ENCODE results near the gene SLC16A12. TPM values are rescaled to one million over a fixed set of nuclear protein-coding genes. Genes with fewer than 3 reads are reported as not detected.
"Not testable (repeated sequence)": the region's sequence is repeated elsewhere in the genome, so short reads cannot be mapped to it uniquely, and the experiment has no call there.

SLC16A12 gene
- total and polyA plus RNA-seq, 12 donors, result 1.8 to 3.6 (median 2.7) TPM

GRCh38 chr10:89409282-89409681 lies 126.1 kb downstream of the SLC16A12 start:
- ATAC-seq; H3K4me3 ChIP-seq; H3K27ac ChIP-seq; DNase-seq; H3K27me3 ChIP-seq; intact Hi-C loops (cut with DNase I): not testable (repeated sequence)
- Histone ChIP-seq H3K36me3 (peaks cover 0 to 19% (median 6%) of the 10 kb centered on the region in 9 donors), H3K4me1 (peaks cover 0 to 27% (median 9%) of the 10 kb centered on the region in 9 donors), H3K9me3 (peaks cover 0 to 16% (median 0%) of the 10 kb centered on the region in 11 donors)
- WGBS, 2 donors, result 92 to 96% methylated on average over 5 of the region's 5 CpGs

DNA sequence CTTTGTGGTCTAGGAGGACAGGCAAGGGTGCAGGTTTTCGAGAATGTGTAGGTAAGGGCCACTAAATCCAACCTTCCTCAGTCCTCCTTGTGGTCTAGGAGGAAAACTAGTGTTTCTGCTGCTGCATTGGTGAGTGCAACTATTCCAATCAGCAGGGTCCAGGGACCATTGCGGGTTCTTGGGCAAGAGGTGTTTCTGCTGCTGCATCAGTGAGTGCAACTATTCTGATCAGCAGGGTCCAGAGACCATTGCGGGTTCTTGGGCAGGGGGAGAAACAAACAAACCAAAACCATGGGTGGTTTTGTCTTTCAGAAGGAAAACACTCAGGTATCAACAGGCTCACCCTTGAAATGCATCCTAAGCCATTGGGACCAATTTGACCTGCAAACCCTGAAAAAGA lies 127.6 kb downstream of the SLC16A12 start:
- 99% methylated on average over 3 of the region's 3 CpGs for WGBS, 2 donors

GRCh38 chr10:89406178-89406577 lies 129.2 kb downstream of the SLC16A12 start:
- H3K4me3 ChIP-seq; H3K27ac ChIP-seq; intact Hi-C loops (cut with DNase I); ATAC-seq; H3K27me3 ChIP-seq; DNase-seq: not testable (repeated sequence)
- 97 to 99% methylated on average over 9 of the region's 9 CpGs for WGBS, 2 donors
- Histone ChIP-seq H3K36me3 (peaks cover 0 to 50% (median 19%) of the 10 kb centered on the region in 9 donors), H3K4me1 (peaks cover 0 to 12% (median 0%) of the 10 kb centered on the region in 9 donors), H3K9me3 (peaks cover 0 to 11% (median 0%) of the 10 kb centered on the region in 11 donors)

More for the DNA sequence above, 127.6 kb downstream of the SLC16A12 start:
- intact Hi-C loops (cut with DNase I); H3K27ac ChIP-seq; DNase-seq; H3K27me3 ChIP-seq; H3K4me3 ChIP-seq; ATAC-seq: not testable (repeated sequence)
- H3K36me3 ChIP-seq, result peaks cover 0 to 34% (median 11%) of the 10 kb centered on the region in 9 donors
- H3K9me3 ChIP-seq, result peaks cover 0 to 16% (median 0%) of the 10 kb centered on the region in 11 donors
- peaks cover 0 to 14% (median 0%) of the 10 kb centered on the region in 9 donors for H3K4me1 ChIP-seq

- no peak for TF ChIP-seq CTCF (IDR thresholded peaks at IDR 0.05)
- H3K4me1 ChIP-seq, result peaks cover 0 to 17% (median 0%) of the 10 kb centered on the region in 9 donors
- DNase-seq (no peak), ATAC-seq (peak in 1 of 8 donors; percentile 47)
- H3K4me3 ChIP-seq, result no peak overlapping the region
- intact Hi-C loops (cut with DNase I), result no loop called here
- no peaks in the 10 kb centered on the region for H3K27me3 ChIP-seq
- no peak overlapping the region for H3K27ac ChIP-seq
- peaks cover 0 to 57% (median 19%) of the 10 kb centered on the region in 9 donors for H3K36me3 ChIP-seq
- 91 to 93% methylated on average over 11 of the region's 11 CpGs for WGBS, 2 donors
- H3K9me3 ChIP-seq, result peaks cover 0 to 11% (median 0%) of the 10 kb centered on the region in 11 donors
Measured at GRCh38 chr10:89404104-89405047, 131.0 kb downstream of the SLC16A12 start.

GRCh38 chr10:89403043-89403442 lies 132.4 kb downstream of the SLC16A12 start:
- peaks cover 0 to 28% (median 5%) of the 10 kb centered on the region in 9 donors for H3K4me1 ChIP-seq
- DNase-seq (no peak), ATAC-seq (no peak)
- 88 to 93% methylated on average over 2 of the region's 2 CpGs for WGBS, 2 donors
- H3K36me3 ChIP-seq, result peaks cover 0 to 62% (median 19%) of the 10 kb centered on the region in 9 donors
- no peak overlapping the region for H3K4me3 ChIP-seq
- no peaks in the 10 kb centered on the region for H3K27me3 ChIP-seq
- TF ChIP-seq CTCF (IDR thresholded peaks at IDR 0.05), result no peak
- intact Hi-C loops (cut with DNase I), result no loop called here
- peaks cover 0 to 17% (median 0%) of the 10 kb centered on the region in 11 donors for H3K9me3 ChIP-seq
- no peak overlapping the region for H3K27ac ChIP-seq
